HG03354 (cell line): Measurements from ENCODE around the gene CORO6.

ENCODE experiments used
- ATAC-seq: cut with Tn5 transposase; IDR thresholded peaks from one replicate; pipeline ENCODE4 v1.9.1; 2021; ENCODE audit warnings: mild to moderate bottlenecking; ENCODE audit not compliant: unreplicated experiment, poor library complexity, severe bottlenecking

CORO6 gene

DNA sequence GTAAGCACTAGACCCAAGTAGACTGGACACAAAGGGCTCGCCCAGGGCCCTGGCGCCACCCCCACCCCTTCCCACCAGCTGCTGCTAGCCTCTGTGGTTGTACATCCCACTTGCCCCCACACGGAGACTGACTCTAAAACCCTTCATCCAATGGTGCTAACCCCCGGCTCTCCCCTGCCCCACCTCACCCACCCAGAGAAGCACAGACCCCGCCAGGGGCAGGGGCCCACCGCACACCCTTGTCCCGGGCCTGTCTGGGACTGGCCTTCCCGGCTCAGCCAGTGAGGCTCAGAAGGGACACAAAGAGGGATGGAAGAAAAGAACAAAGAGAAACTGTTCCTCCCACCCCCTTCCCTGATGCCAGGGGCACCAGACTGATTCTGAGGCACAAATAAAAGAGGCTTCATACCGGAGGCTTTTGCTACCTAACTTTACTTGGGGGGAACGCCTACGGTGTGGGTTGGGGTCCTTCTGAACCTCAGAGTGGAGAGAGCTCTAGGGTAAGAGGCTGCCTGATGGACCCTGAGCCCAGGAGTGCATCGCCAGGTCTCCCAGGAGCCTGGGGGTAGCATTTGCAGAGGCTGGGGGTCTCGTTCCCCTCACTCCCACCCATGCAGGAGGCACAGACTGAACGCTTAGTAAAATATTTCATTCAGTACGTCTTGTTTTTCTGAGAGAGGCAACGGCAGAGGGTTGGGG is 8.2 kb downstream of the CORO6 start:
- no peak for ATAC-seq

- ATAC-seq, result no peak
These were observed 8.9 kb downstream of the CORO6 start for GRCh38 chr17:29613856-29614255.

DNA sequence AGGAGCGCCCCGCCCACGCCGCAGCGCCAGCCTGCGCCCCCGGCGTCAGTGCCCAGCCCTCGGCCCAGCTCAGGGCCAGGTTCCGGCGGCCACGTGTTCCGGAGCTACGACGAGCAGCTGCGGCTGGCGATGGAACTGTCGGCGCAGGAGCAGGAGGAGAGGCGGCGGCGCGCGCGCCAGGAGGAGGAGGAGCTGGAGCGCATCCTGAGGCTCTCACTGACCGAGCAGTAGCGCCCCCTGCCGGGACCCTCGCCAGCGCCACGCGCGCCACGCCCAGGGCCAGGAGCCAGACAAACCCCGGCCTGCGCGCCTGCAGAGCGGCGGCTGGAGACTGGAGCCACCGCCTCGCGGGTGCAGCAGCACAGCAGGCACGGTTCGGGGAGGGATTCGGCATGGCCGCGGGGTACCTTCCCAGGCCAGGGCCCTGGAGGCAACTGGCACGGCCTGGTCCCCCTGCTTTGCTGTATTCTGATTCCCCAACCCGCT is 9.3 kb downstream of the CORO6 start:
- ATAC-seq, result peak; percentile 50

- no peak for ATAC-seq
These were observed 10.1 kb downstream of the CORO6 start for GRCh38 chr17:29612404-29613280.

- no peak for ATAC-seq
These were observed 10.7 kb downstream of the CORO6 start for GRCh38 chr17:29612094-29612403.

- no peak for ATAC-seq
These were observed 11.2 kb downstream of the CORO6 start for GRCh38 chr17:29611351-29612093.

GRCh38 chr17:29610395-29610794 is 12.3 kb downstream of the CORO6 start:
- no peak for ATAC-seq

GRCh38 chr17:29608986-29609385 is 13.7 kb downstream of the CORO6 start:
- no peak for ATAC-seq

DNA sequence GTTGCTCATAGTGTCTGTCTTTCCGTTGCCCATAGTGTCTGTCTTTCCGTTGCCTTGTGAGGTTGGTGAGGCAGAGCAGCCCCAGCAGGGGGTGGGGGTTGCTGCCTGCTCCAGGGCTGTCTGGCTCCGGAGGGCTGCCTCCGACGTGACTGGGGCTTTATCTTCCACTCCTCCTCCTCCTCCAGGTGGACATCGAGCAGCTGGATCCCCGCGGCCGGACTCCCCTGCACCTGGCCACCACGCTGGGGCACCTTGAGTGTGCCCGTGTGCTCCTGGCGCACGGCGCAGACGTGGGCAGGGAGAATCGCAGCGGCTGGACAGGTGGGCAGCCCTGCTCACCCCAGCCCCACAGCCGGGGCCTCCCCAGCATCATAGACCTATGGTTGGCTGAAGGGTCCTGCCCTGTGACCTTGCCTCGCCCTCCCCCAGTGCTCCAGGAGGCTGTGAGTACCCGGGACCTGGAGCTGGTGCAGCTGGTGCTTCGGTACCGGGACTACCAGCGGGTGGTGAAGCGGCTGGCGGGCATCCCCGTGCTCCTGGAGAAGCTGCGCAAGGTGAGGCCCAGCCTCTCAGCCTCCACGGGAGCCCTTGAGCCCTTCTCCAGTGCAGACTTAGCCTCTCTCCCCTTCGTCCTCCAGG is 15.0 kb downstream of the CORO6 start:
- ATAC-seq, result no peak

DNA sequence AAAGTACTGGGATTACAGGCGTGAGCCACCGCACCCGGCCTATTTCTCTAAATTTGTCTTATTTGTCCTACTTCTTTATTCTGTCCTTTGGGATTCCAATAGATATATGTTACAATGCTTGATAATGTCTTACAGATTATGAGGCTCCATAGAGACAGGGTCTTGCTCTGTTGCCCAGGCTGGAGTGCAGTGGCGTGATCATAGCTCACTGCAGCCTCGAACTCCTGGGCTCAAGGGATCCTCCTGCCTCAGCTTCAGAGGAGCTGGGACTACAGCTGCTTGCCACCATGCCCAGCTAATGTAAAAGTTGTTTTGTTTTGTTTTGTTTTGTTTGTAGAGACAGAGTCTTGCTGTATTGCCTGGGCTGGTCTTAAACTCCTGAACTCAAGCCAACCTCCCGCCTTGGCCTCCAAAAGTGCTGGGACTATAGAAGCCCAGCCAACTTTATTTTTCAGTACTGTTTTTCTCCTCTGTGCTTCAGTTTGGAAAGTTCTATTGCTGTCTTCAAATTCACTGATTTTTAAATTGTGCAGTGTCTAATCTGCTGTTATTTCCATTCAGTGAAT is 19.5 kb downstream of the CORO6 start:
- ATAC-seq, result no peak

GRCh38 chr17:29597361-29598172 is 25.1 kb downstream of the CORO6 start:
- no peak for ATAC-seq

GRCh38 chr17:29596811-29597210 is 25.9 kb downstream of the CORO6 start:
- no peak for ATAC-seq

DNA sequence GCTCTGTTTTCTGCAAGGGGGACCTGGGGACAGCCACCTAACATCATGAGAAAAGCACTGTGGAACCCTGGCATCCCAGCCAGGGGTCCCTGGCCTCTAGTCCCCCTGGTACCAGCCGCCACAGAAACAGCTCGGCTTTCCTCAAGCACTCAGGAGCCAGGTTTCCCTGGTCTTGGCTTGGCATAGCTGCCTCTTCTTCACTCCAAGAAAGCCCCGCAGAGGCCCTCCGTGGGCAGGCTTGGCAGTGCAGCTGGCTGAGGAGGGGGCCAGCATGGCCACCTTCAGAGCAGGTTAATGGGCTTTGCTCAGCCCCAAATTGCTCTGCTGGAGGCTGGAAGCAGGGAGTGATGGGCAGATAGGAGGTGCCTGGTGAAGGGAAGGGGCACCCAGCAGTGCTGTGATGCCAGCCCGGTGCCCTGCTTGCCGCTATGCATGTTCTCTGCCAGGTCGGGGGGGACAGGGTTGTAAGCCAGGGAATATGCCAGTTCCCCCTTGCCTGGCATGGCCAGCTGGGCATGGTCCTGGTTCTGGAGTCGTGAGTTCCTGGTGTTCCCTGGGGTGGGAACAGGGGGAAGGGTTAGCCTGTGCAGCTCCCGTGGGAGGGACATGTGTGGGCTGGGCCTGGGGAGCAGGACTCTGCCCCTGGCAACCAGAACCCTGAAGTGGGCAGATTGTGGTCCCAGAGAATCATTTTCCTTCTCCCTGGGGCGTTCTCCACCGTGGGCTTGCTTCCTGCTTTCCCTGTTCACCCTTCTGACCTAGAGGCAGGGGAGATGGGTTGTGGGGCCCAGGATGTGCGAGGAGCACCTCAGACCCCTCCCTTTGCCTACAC is 26.6 kb downstream of the CORO6 start:
- no peak for ATAC-seq

DNA sequence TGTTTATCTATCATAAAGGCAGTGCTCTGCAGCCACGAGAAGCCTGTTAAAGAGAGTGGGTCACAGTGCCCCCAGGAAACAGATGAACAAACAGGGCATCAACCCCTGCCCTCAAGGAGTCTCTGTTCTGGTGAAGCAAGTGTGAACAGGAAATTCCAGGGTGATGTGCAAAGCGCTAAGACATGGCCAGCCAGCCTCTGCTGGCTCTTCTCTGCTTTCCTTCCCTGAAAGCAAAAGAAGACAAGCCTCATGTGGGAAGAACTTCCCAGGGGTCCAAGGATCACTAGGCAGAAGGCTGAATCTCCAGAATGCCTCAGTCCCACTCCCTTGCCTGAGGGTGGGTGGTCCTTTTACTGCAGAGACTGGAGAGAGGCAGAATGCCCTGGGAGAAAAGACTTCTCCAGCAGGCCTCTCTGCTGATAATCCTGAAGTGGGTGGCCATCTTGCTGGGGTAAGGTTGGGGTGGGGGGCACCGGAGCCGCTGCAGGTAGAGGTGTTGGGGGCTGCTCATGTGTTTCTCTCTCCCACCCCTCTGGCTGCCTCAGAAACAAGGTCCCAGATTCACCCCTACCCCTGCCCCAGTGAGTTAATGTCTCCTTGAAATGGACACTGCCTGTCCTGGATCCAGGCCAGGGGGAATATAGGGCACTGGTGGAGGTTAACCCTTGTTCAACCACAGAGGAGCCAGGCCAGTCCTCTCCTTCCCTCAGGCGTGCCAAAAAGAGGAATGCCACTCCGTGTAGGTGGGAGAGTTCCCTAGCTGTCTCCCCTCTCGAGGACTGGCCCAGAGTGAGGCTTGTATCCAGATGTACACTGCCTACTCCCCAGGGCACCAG is 27.4 kb downstream of the CORO6 start:
- no peak for ATAC-seq

- no peak for ATAC-seq
These were observed 28.1 kb downstream of the CORO6 start for GRCh38 chr17:29594519-29595090.

GRCh38 chr17:29593591-29594518 is 28.9 kb downstream of the CORO6 start:
- no peak for ATAC-seq
